ENCODE measurements around the gene PRKN.

Gene PRKN

DNA sequence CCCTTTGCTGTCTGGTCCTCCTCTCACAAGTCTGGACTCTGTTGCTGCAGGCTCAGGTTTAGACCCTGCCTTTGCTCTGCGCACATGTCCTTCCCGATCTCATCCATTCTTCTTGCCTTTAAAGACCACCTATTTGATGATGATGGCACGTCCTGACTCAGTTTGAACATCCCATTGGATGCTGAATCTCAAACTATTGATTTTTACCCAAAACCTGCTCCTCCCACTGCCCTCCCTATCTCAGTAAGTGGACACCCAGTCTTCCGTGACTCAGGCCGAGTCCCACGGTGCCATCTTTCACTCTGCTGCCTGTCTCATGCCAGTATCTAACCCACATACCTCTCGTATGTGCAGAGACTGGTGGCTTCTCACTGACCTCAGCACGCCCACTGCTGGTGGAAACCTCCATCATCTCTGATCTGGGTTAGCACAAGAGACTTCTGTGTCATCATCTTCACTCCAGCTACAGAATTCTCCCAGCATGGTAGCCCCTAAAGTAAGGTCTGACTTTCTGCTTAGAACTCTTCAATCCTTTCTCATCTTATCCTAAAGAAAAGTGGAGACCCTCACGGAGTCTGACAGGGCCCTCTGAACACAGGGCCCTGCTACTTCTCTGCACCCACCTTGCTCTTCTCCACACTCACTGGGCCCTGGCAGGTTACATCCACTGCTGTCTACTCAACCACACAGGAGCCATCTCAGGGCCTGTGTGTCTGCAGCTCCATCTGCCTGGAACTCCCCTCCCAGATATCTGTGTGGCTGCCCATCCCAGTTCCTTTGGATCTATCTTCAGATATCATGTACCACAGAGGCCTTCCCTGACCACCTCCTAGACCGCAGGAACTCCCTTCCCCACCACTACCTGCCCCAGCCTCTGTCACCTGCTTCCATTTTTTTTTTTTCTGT lies 1066.6 kb downstream of the PRKN start:
- TF ChIP-seq, protein P1, sequence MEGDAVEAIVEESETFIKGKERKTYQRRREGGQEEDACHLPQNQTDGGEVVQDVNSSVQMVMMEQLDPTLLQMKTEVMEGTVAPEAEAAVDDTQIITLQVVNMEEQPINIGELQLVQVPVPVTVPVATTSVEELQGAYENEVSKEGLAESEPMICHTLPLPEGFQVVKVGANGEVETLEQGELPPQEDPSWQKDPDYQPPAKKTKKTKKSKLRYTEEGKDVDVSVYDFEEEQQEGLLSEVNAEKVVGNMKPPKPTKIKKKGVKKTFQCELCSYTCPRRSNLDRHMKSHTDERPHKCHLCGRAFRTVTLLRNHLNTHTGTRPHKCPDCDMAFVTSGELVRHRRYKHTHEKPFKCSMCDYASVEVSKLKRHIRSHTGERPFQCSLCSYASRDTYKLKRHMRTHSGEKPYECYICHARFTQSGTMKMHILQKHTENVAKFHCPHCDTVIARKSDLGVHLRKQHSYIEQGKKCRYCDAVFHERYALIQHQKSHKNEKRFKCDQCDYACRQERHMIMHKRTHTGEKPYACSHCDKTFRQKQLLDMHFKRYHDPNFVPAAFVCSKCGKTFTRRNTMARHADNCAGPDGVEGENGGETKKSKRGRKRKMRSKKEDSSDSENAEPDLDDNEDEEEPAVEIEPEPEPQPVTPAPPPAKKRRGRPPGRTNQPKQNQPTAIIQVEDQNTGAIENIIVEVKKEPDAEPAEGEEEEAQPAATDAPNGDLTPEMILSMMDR (IDR thresholded peaks at IDR 0.05), result no peak

DNA sequence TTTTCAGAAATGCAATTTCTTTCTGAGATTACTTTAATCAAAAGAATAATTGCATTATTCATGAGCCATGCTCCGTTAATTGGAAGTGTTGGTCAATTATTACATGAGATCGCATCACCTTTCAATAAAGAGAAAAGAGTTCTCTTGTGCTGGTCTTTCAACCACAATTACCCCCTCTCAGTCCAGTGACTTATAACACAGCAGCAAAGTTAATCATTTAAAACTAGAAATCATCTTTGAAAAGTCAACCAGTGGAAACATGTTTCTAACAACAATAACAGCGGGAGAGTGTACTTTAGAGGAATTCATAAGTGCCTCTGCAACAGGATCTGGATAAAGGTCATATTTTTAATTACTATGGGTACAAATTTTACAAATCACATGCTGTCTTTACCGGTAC lies 1069.4 kb downstream of the PRKN start:
- TF ChIP-seq, protein P1 (IDR thresholded peaks at IDR 0.05), result no peak

DNA sequence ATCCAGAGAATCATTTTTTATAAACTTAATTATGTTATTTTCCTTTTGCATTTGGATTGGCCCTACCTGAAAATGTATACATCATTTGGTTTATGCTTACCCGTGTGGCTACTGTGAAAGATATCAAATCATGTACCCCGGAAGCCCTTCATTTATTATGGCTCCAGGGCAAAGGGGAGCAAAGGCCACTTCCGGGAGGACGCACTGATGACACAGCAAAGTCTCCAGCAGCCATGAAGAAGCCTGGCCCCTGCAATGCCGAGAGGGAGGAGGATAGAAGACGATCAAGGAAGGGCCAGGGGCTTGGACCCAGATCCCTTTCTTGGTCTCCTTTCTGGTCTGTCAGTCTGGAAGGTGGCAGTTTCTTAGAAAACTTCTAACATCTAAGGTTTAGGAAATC lies 1073.4 kb downstream of the PRKN start:
- TF ChIP-seq, protein P1 (IDR thresholded peaks at IDR 0.05), result no peak

DNA sequence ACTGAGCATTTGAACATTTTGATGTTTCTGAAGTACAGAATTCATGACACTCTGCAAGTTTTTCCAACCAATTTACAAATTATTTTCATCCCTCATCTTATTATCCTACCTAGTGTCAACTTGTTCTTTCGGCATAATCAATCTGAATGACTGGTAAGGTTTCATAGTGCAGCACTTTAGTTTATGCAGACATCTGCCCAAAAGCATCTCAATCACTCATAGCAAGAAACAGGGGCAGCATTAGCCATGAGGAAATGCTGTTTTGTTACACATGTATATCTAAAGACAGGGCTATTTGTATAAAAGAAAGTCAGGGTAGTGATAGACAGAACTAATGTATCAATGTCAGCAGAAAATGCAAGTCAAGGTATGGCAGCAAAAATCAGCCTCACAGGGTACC lies 1075.6 kb downstream of the PRKN start:
- TF ChIP-seq, protein P1 (IDR thresholded peaks at IDR 0.05), result no peak

DNA sequence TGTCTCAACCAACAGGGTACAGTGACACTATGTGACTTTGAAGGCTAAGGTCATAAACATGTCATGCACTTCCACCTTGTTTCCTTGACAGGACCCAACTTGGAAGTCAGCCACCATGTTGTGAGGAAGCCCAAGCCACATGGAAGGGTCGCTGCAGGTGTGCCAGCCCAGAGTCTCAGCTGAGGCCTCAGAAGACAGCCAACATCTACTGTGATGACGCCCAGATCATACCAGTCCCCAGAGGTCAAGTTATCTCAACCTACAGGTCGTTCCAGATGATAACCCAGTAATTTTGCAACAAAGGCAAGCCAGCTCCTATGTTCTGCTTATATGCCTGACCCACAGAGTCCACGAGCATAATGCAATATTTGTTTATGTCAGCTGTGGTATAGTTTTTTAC lies 1077.7 kb downstream of the PRKN start:
- TF ChIP-seq, protein P1 (IDR thresholded peaks at IDR 0.05), result no peak

GRCh38 chr6:161649068-161649467 lies 1078.5 kb downstream of the PRKN start:
- TF ChIP-seq, protein P1 (IDR thresholded peaks at IDR 0.05), result no peak

GRCh38 chr6:161647234-161647633 lies 1080.3 kb downstream of the PRKN start:
- TF ChIP-seq, protein P1 (IDR thresholded peaks at IDR 0.05), result no peak

Measured in LNCAP (cell line).